CD14-positive monocyte (primary cell): ENCODE measurements around the gene RNF43. TPM values are rescaled to one million over a fixed set of nuclear protein-coding genes. Genes with fewer than 3 reads are reported as not detected.

Source experiments
- DNase-seq, 3 donors: peaks; one replicate each; pipeline ENCODE4 v3.0.0-alpha.2; 2011 to 2022
- H2AFZ ChIP-seq: 2 replicates; pipeline ENCODE4 v1.6.0; 2012; ENCODE audit warnings: mild to moderate bottlenecking, low read depth, low read length, inconsistent platforms; ENCODE audit not compliant: insufficient read depth, poor library complexity, severe bottlenecking
- H3K27ac ChIP-seq, 2 donors: 1 replicate in 1 of 2; 2 replicates in 1 of 2; pipeline ENCODE4 v1.5.1; 2012 to 2013; ENCODE audit warnings: low read length in 2 of 2, control low read depth in 1 of 2, inconsistent platforms in 1 of 2, low read depth in 1 of 2, mild to moderate bottlenecking in 1 of 2
- H3K27me3 ChIP-seq, 2 donors: one replicate each; pipeline versions ENCODE4 v1.6.0 to v1.6.1; 2011 to 2013; ENCODE audit warnings: low read length in 2 of 2; ENCODE audit not compliant: control insufficient read depth in 2 of 2, insufficient read depth in 2 of 2
- H3K36me3 ChIP-seq, 2 donors: replicated peaks in 1 of 2; 1 replicate in 1 of 2; 2 replicates in 1 of 2; pipeline versions ENCODE4 v1.5.1 to v1.6.1; 2012 to 2013; ENCODE audit warnings: low read length in 2 of 2, control low read depth in 1 of 2, inconsistent platforms in 1 of 2, mild to moderate bottlenecking in 1 of 2; ENCODE audit not compliant: insufficient read depth in 2 of 2, control insufficient read depth in 1 of 2
- H3K4me1 ChIP-seq, 2 donors: 1 replicate in 1 of 2; 2 replicates in 1 of 2; pipeline versions ENCODE4 v1.5.1 to v1.6.1; 2012 to 2013; ENCODE audit warnings: low read length in 2 of 2, control low read depth in 1 of 2, inconsistent platforms in 1 of 2, mild to moderate bottlenecking in 1 of 2, moderate library complexity in 1 of 2; ENCODE audit not compliant: insufficient read depth in 2 of 2, control insufficient read depth in 1 of 2
- H3K4me2 ChIP-seq: replicated peaks from 2 replicates; pipeline ENCODE3; 2012; ENCODE audit warnings: low read length, moderate library complexity, mild to moderate bottlenecking; ENCODE audit not compliant: poor library complexity, severe bottlenecking; ENCODE audit errors: extremely low read depth
- H3K4me3 ChIP-seq, 3 experiments: fragments of 200-600 bp in 1 of 3; sonication (generic) in 1 of 3; replicated peaks in 1 of 3; 1 replicate in 2 of 3; 2 replicates in 1 of 3; pipeline ENCODE4 v1.5.1; 2011 to 2013; ENCODE audit warnings: low read length in 3 of 3, mild to moderate bottlenecking in 3 of 3, control low read depth in 2 of 3, low read depth in 2 of 3, inconsistent platforms in 1 of 3, moderate library complexity in 1 of 3
- H3K79me2 ChIP-seq: 2 replicates; pipeline ENCODE4 v1.6.0; 2012; ENCODE audit warnings: mild to moderate bottlenecking, control low read depth, inconsistent platforms, low read length, moderate library complexity; ENCODE audit not compliant: insufficient read depth
- H3K9ac ChIP-seq: 2 replicates; pipeline ENCODE4 v1.6.0; 2017; ENCODE audit warnings: low read length, mild to moderate bottlenecking; ENCODE audit not compliant: insufficient read depth, poor library complexity, severe bottlenecking
- H3K9me3 ChIP-seq, 2 donors: replicated peaks in 1 of 2; 1 replicate in 1 of 2; 2 replicates in 1 of 2; pipeline versions ENCODE4 v1.5.1 to v1.6.1; 2012 to 2013; ENCODE audit warnings: low read length in 2 of 2, control low read depth in 1 of 2; ENCODE audit not compliant: control insufficient read depth in 1 of 2, insufficient read depth in 1 of 2
- H4K20me1 ChIP-seq: 2 replicates; pipeline ENCODE4 v1.6.0; 2012; ENCODE audit warnings: mild to moderate bottlenecking, low read length, control low read depth, moderate library complexity; ENCODE audit not compliant: insufficient read depth
- H3K27ac Mint-ChIP-seq, 7 donors: one replicate each; pipeline ENCODE4 v1.8.0; 2020; ENCODE audit warnings: mild to moderate bottlenecking in 7 of 7, mixed read lengths in 7 of 7, moderate library complexity in 6 of 7, inconsistent platforms in 2 of 7
- H3K27me3 Mint-ChIP-seq, 3 donors: one replicate each; pipeline ENCODE4 v1.8.0; 2021 to 2022; ENCODE audit warnings: low read depth in 3 of 3, mild to moderate bottlenecking in 3 of 3, mixed read lengths in 3 of 3, moderate library complexity in 3 of 3, inconsistent platforms in 1 of 3
- H3K36me3 Mint-ChIP-seq, 2 donors: one replicate each; pipeline ENCODE4 v1.8.0; 2020; ENCODE audit warnings: mixed read lengths in 2 of 2, inconsistent platforms in 1 of 2, mild to moderate bottlenecking in 1 of 2
- H3K4me1 Mint-ChIP-seq: one replicate; pipeline ENCODE4 v1.8.0; 2020; ENCODE audit warnings: mild to moderate bottlenecking, mixed read lengths
- H3K4me3 Mint-ChIP-seq, 2 donors: one replicate each; pipeline ENCODE4 v1.8.0; 2020; ENCODE audit warnings: mild to moderate bottlenecking in 2 of 2, mixed read lengths in 2 of 2, moderate library complexity in 1 of 2
- H3K9me3 Mint-ChIP-seq, 7 donors: one replicate each; pipeline ENCODE4 v1.8.0; 2020 to 2022; ENCODE audit warnings: mixed read lengths in 7 of 7, mild to moderate bottlenecking in 6 of 7, moderate library complexity in 6 of 7, inconsistent platforms in 2 of 7
- CTCF ChIP-seq: fragments of 200-600 bp; IDR thresholded peaks from one replicate; pipeline ENCODE4 v1.8.0; 2022; ENCODE audit warnings: antibody characterized with exemption, mild to moderate bottlenecking
- WGBS: methylation state at CpG from one replicate; pipeline ENCODE4 v1.1.5; 2013; ENCODE audit warnings: missing lambda C conversion rate; ENCODE audit not compliant: insufficient coverage; 5-methylcytosine and 5-hydroxymethylcytosine counted together
- intact Hi-C, 2 donors: fragments of 100-400 bp; cut with micrococcal nuclease; formaldehyde crosslinking; loops; one replicate each; pipeline versions ENCODE4 v1.15.0 to v1.15.1; 2023
- polyA plus RNA-seq, 3 donors: library from polyadenylated mRNA; depleted of rRNA in 1 of 3; unstranded in 2 of 3; stranded (reverse) in 1 of 3; fragments of 300-500 nt in 2 of 3; fragments of >200 nt in 1 of 3; fragmentation: Illumina TruSeq in 2 of 3; gene quantifications; 1 replicate in 2 of 3; 2 replicates in 1 of 3; pipeline ENCODE4 v1.2.3, GENCODE V29; 2012 to 2021

Gene RNF43
- polyA plus RNA-seq, 3 donors = 0.01 to 0.11 TPM; not detected in 1

- Histone ChIP-seq H3K27ac (no peak overlapping the region), H3K9me3 (no peaks in the 10 kb centered on the region), H3K27me3 (peaks cover 0 to 5% of the 10 kb centered on the region in 2 donors), H3K4me1 (peaks cover 10 to 11% of the 10 kb centered on the region in 2 donors), H4K20me1 (no peaks in the 10 kb centered on the region), H2AFZ (no peak overlapping the region), H3K4me2 (no peak overlapping the region), H3K36me3 (no peaks in the 10 kb centered on the region), H3K9ac (no peak overlapping the region), H3K79me2 (no peaks in the 10 kb centered on the region), H3K4me3 (no peak overlapping the region)
- Mint-ChIP-seq H3K27me3 (peaks cover 8 to 25% (median 10%) of the 10 kb centered on the region in 3 donors), H3K36me3 (no peaks in the 10 kb centered on the region), H3K9me3 (peaks cover 0 to 3% (median 0%) of the 10 kb centered on the region in 7 donors), H3K4me3 (no peak overlapping the region), H3K4me1 (peaks cover 22% of the 10 kb centered on the region), H3K27ac (no peak overlapping the region)
- 70% methylated on average over 2 of the region's 3 CpGs for WGBS
- no peak for TF ChIP-seq CTCF
- no peak for DNase-seq
- intact Hi-C loops = no loop called here
Measured at GRCh38 chr17:58388302-58389190, 28.8 kb downstream of the RNF43 start.

GRCh38 chr17:58387834-58388233 lies 29.5 kb downstream of the RNF43 start:
- Histone ChIP-seq H3K9me3 (no peaks in the 10 kb centered on the region), H3K4me2 (no peak overlapping the region), H3K4me3 (no peak overlapping the region), H3K4me1 (peaks cover 10 to 11% of the 10 kb centered on the region in 2 donors), H3K36me3 (no peaks in the 10 kb centered on the region), H4K20me1 (no peaks in the 10 kb centered on the region), H3K9ac (no peak overlapping the region), H3K79me2 (no peaks in the 10 kb centered on the region), H3K27ac (no peak overlapping the region), H2AFZ (no peak overlapping the region), H3K27me3 (peaks cover 0 to 5% of the 10 kb centered on the region in 2 donors)
- no peak for TF ChIP-seq CTCF
- intact Hi-C loops = no loop called here
- no peaks in the 10 kb centered on the region for H3K36me3 Mint-ChIP-seq
- H3K27me3 Mint-ChIP-seq = peaks cover 10 to 25% (median 10%) of the 10 kb centered on the region in 3 donors
- DNase-seq = no peak
- peaks cover 22% of the 10 kb centered on the region for H3K4me1 Mint-ChIP-seq
- no CpG with 5 or more reads among the region's 1 CpG for WGBS
- H3K27ac Mint-ChIP-seq = no peak overlapping the region
- H3K9me3 Mint-ChIP-seq = peaks cover 0 to 3% (median 0%) of the 10 kb centered on the region in 7 donors
- H3K4me3 Mint-ChIP-seq = no peak overlapping the region
